GM18498 (cell line): ENCODE data around the gene NFRKB.
"Not testable (repeated sequence)": the region's sequence is repeated elsewhere in the genome, so short reads cannot be mapped to it uniquely, and the experiment has no call there.

Experiments used
- ATAC-seq: cut with Tn5 transposase; IDR thresholded peaks from one replicate; pipeline ENCODE4 v1.9.1; 2021; ENCODE audit warnings: mild to moderate bottlenecking, moderate library complexity; ENCODE audit not compliant: unreplicated experiment

The NFRKB gene

GRCh38 chr11:129894278-129895125 is 876 bp downstream of the NFRKB start:
- ATAC-seq = no peak

- no peak for ATAC-seq
These were observed 6.9 kb downstream of the NFRKB start for GRCh38 chr11:129888451-129888850.

- no peak for ATAC-seq
These were observed 10.0 kb downstream of the NFRKB start for GRCh38 chr11:129885381-129885780.

GRCh38 chr11:129884581-129884980 is 10.8 kb downstream of the NFRKB start:
- ATAC-seq = no peak

GRCh38 chr11:129881570-129882170 is 13.7 kb downstream of the NFRKB start:
- ATAC-seq = peak; percentile 88

- no peak for ATAC-seq
These were observed 15.1 kb downstream of the NFRKB start for GRCh38 chr11:129880311-129880710.

- no peak for ATAC-seq
These were observed 23.5 kb downstream of the NFRKB start for GRCh38 chr11:129871914-129872313.

- ATAC-seq = not testable (repeated sequence)
These were observed 26.8 kb downstream of the NFRKB start for GRCh38 chr11:129868626-129869025.

- ATAC-seq = no peak
These were observed 29.1 kb downstream of the NFRKB start for GRCh38 chr11:129866311-129866710.

- no peak for ATAC-seq
These were observed 29.7 kb downstream of the NFRKB start for GRCh38 chr11:129865701-129866100.

GRCh38 chr11:129864811-129865210 is 30.6 kb downstream of the NFRKB start:
- ATAC-seq = no peak

- ATAC-seq = no peak
These were observed 33.5 kb downstream of the NFRKB start for GRCh38 chr11:129861702-129862522.

GRCh38 chr11:129856036-129856435 is 39.3 kb downstream of the NFRKB start:
- ATAC-seq = no peak

GRCh38 chr11:129855086-129855485 is 40.3 kb downstream of the NFRKB start:
- ATAC-seq = no peak

GRCh38 chr11:129854232-129854805 is 41.1 kb downstream of the NFRKB start:
- ATAC-seq = no peak

GRCh38 chr11:129853518-129854231 is 41.7 kb downstream of the NFRKB start:
- ATAC-seq = no peak

- ATAC-seq = no peak
These were observed 43.1 kb downstream of the NFRKB start for GRCh38 chr11:129852125-129852740.

- ATAC-seq = no peak
These were observed 45.8 kb downstream of the NFRKB start for GRCh38 chr11:129849447-129850130.

GRCh38 chr11:129847361-129847760 is 48.0 kb downstream of the NFRKB start:
- ATAC-seq = not testable (repeated sequence)
